Transverse colon (tissue), 4 donors: ENCODE results near the gene PSME1. TPM values are rescaled to one million over a fixed set of nuclear protein-coding genes. Genes with fewer than 3 reads are reported as not detected.

Experiments
- DNase-seq: peaks from one replicate; pipeline ENCODE4 v3.0.0-alpha.2; 2019
- H3K27ac ChIP-seq, 4 donors: fragments of 200-600 bp; sonication (generic); 2 replicates each; pipeline ENCODE4 v1.5.1; 2016 to 2018; ENCODE audit warnings: inconsistent platforms in 4 of 4
- H3K27me3 ChIP-seq: fragments of 200-600 bp; sonication (generic); 2 replicates; pipeline ENCODE4 v1.5.1; 2017; ENCODE audit warnings: inconsistent platforms
- H3K36me3 ChIP-seq, 4 donors: fragments of 200-600 bp; sonication (generic); 2 replicates each; pipeline ENCODE4 v1.5.1; 2017 to 2019; ENCODE audit warnings: inconsistent platforms in 4 of 4
- H3K4me1 ChIP-seq, 4 donors: fragments of 200-600 bp; sonication (generic); 2 replicates each; pipeline ENCODE4 v1.5.1; 2017 to 2020; ENCODE audit warnings: inconsistent platforms in 4 of 4
- H3K4me3 ChIP-seq, 4 donors: fragments of 200-600 bp; sonication (generic); 1 replicate in 1 of 4; 2 replicates in 3 of 4; pipeline versions ENCODE4 v1.5.1 to v1.6.1; 2017 to 2019; ENCODE audit warnings: inconsistent platforms in 4 of 4
- H3K9me3 ChIP-seq, 2 donors: fragments of 200-600 bp; sonication (generic); 2 replicates each; pipeline ENCODE4 v1.5.1; 2017 to 2019; ENCODE audit warnings: inconsistent platforms in 2 of 2
- CTCF ChIP-seq, 5 experiments: fragments of 200-600 bp in 3 of 5; fragments of 450-650 bp in 2 of 5; sonication (generic) in 3 of 5; IDR thresholded peaks; 1 replicate in 2 of 5; 2 replicates in 3 of 5; pipeline ENCODE4 v1.5.1; 2016 to 2017; ENCODE audit warnings: antibody characterized with exemption in 5 of 5, inconsistent platforms in 3 of 5, mild to moderate bottlenecking in 2 of 5, moderate library complexity in 1 of 5
- EP300 ChIP-seq: sonication (generic); formaldehyde crosslinking; IDR thresholded peaks from one replicate; pipeline ENCODE4 v1.6.1; 2017; ENCODE audit warnings: antibody characterized with exemption, low read depth
- POLR2A ChIP-seq: fragments of 450-650 bp; IDR thresholded peaks from one replicate; pipeline ENCODE4 v1.6.1; 2016; ENCODE audit warnings: antibody characterized with exemption, mild to moderate bottlenecking, moderate library complexity
- POLR2AphosphoS5 ChIP-seq, 3 donors: sonication (generic); formaldehyde crosslinking; IDR thresholded peaks; one replicate each; pipeline ENCODE4 v1.6.1; 2016; ENCODE audit warnings: antibody characterized with exemption in 3 of 3
- WGBS, 2 donors: methylation state at CpG; one replicate each; pipeline ENCODE4 v1.1.5; 2018; ENCODE audit warnings: low coverage in 1 of 2; 5-methylcytosine and 5-hydroxymethylcytosine counted together
- in situ Hi-C, 4 donors: fragments of 200-750 bp; cut with MboI; loops; one replicate each; pipeline versions ENCODE4 v1.15.0 to v1.15.1; 2017; ENCODE audit warnings: low sequenced_read_pairs in 3 of 4, low pct_ligation_motif_present in 1 of 4, low pct_unique_long_range_greater_than_20kb in 1 of 4
- intact Hi-C: fragments of 100-400 bp; cut with DNase I; formaldehyde crosslinking; loops from one replicate; pipeline ENCODE4 v1.15.1; 2023; ENCODE audit warnings: low total_unique reads
- small RNA-seq, 4 donors: library from RNA; depleted of rRNA; stranded (forward); fragments of <200 nt; gene quantifications; one replicate each; pipeline ENCODE3, GENCODE V24; 2016
- total RNA-seq, 4 donors: library from RNA; depleted of rRNA; stranded (reverse); fragments of >200 nt; gene quantifications; one replicate each; pipeline ENCODE4 v1.1.0, GENCODE V29; 2016

Gene PSME1
- total RNA-seq, 4 donors from 2014 or later, result 38.8 to 198 (median 132) TPM

DNA sequence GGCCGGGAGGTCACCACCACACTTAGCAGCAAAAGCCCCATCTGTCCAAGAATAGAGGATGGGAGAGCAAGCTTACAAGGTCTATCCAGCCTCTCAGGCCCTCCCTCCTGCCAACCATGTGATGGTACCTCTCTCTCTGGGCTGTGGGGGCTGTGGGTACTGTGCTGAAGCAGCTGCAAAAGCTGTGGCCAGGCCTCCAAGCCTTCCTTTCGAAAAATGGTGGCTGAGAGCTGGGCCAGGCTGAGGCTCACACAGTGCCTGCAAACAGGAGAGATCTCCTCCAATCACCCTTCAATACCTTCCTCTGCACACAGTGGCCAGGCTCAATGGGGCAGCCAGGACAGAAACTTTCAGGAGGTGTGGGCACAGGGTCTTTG lies 51.5 kb downstream of the PSME1 start:
- intact Hi-C loops, result no loop called here
- H3K27ac ChIP-seq, result peak overlapping the region in 1 of 4 donors; percentile 74
- peaks cover 12 to 20% (median 12%) of the 10 kb centered on the region in 4 donors for H3K4me1 ChIP-seq
- no peak for DNase-seq
- in situ Hi-C loops, result no loop called here
- 70% methylated on average over 2 of the region's 2 CpGs; no CpG with 5 or more reads in 1 of the 2 donors for WGBS, 2 donors
- no peak for TF ChIP-seq EP300
- no peak for TF ChIP-seq POLR2AphosphoS5 (IDR thresholded peaks at IDR 0.05)
- TF ChIP-seq CTCF (IDR thresholded peaks at IDR 0.05), result no peak
- no peak for TF ChIP-seq POLR2A
- H3K9me3 ChIP-seq, result no peaks in the 10 kb centered on the region
- peaks cover 0 to 15% (median 0%) of the 10 kb centered on the region in 4 donors for H3K36me3 ChIP-seq
- H3K27me3 ChIP-seq, result no peaks in the 10 kb centered on the region
- no peak overlapping the region for H3K4me3 ChIP-seq

Small RNAs within 50 kb of the gene (small RNA-seq; reads per million reads assigned to genes)
- 0 to 0.28 (median 0) reads per million in 4 donors for gene IPO4
- 0 to 0.12 (median 0) reads per million in 4 donors for gene IRF9
- gene RNA5SP383, result 0.18 to 1.5 (median 0.99) reads per million in 4 donors

Other genes with a start within 250 kb of the PSME1 start
- 10 to 100 TPM; 29.9 to 54.9 (median 42.6) TPM for gene DHRS4, start 182.4 kb upstream of the PSME1 start, total RNA-seq
- gene DHRS4L2, start 147.3 kb upstream of the PSME1 start, total RNA-seq, result 10 to 100 TPM; 18.1 to 38.9 (median 27.6) TPM
- gene CARMIL3, start 84.2 kb upstream of the PSME1 start, total RNA-seq, result 1 to 10 TPM in 3 of 4 donors, under 1 TPM in 1; 0.20 to 4.1 (median 3.0) TPM
- gene CPNE6, start 64.6 kb upstream of the PSME1 start, total RNA-seq, result 1 to 10 TPM in 1 of 4 donors, not detected in 3; 3.4 TPM
- 100 to 1,000 TPM in 3 of 4 donors, 10 to 100 TPM in 1; 74.4 to 238 (median 130) TPM for gene PCK2, start 41.9 kb upstream of the PSME1 start, total RNA-seq
- 100 to 1,000 TPM in 3 of 4 donors, 10 to 100 TPM in 1; 86.4 to 267 (median 198) TPM for gene DCAF11, start 21.4 kb upstream of the PSME1 start, total RNA-seq
- gene NRL, start 21.2 kb upstream of the PSME1 start, total RNA-seq, result 1 to 10 TPM in 3 of 4 donors, not detected in 1; 1.1 to 2.9 (median 1.6) TPM
- gene FITM1, start 5.5 kb upstream of the PSME1 start, total RNA-seq, result 1 to 10 TPM in 2 of 4 donors, not detected in 2; 1.4 to 1.6 TPM
- 10 to 100 TPM in 2 of 4 donors, 1 to 10 TPM in 1, not detected in 1; 2.2 to 15.4 (median 12.3) TPM for gene EMC9, start 5.4 kb downstream of the PSME1 start, total RNA-seq
- gene PSME2, start 10.4 kb downstream of the PSME1 start, total RNA-seq, result 10 to 100 TPM; 59.5 to 69.8 (median 68.5) TPM
- 100 to 1,000 TPM in 1 of 4 donors, 10 to 100 TPM in 3; 56.7 to 258 (median 71.2) TPM for gene RNF31, start 11.3 kb downstream of the PSME1 start, total RNA-seq
- gene IRF9, start 25.1 kb downstream of the PSME1 start, total RNA-seq, result 10 to 100 TPM; 44.2 to 81.9 (median 52.4) TPM
- gene REC8, start 35.9 kb downstream of the PSME1 start, total RNA-seq, result 100 to 1,000 TPM in 1 of 4 donors, 10 to 100 TPM in 3; 11.3 to 112 (median 31.2) TPM
- 10 to 100 TPM in 3 of 4 donors, 1 to 10 TPM in 1; 10.0 to 60.5 (median 37.3) TPM for gene IPO4, start 52.6 kb downstream of the PSME1 start, total RNA-seq
- 100 to 1,000 TPM in 1 of 4 donors, 10 to 100 TPM in 3; 32.9 to 127 (median 63.9) TPM for gene TM9SF1, start 59.2 kb downstream of the PSME1 start, total RNA-seq
- gene TSSK4, start 69.5 kb downstream of the PSME1 start, total RNA-seq, result not detected
- gene CHMP4A, start 77.3 kb downstream of the PSME1 start, total RNA-seq, result 10 to 100 TPM in 3 of 4 donors, 1 to 10 TPM in 1; 7.0 to 81.3 (median 59.0) TPM
- gene MDP1, start 79.9 kb downstream of the PSME1 start, total RNA-seq, result 100 to 1,000 TPM in 1 of 4 donors, 10 to 100 TPM in 3; 11.1 to 116 (median 40.2) TPM
- 100 to 1,000 TPM in 1 of 4 donors, 10 to 100 TPM in 3; 42.2 to 113 (median 69.9) TPM for gene NEDD8, start 96.2 kb downstream of the PSME1 start, total RNA-seq
- 10 to 100 TPM in 3 of 4 donors, 1 to 10 TPM in 1; 4.2 to 72.5 (median 46.3) TPM for gene GMPR2, start 96.7 kb downstream of the PSME1 start, total RNA-seq
- gene TINF2, start 106.4 kb downstream of the PSME1 start, total RNA-seq, result 100 to 1,000 TPM in 1 of 4 donors, 10 to 100 TPM in 3; 26.9 to 120 (median 42.2) TPM
- gene TGM1, start 127.0 kb downstream of the PSME1 start, total RNA-seq, result 10 to 100 TPM in 1 of 4 donors, 1 to 10 TPM in 2, not detected in 1; 1.4 to 96.5 (median 2.2) TPM
- 100 to 1,000 TPM in 1 of 4 donors, 10 to 100 TPM in 3; 47.3 to 227 (median 53.0) TPM for gene RABGGTA, start 135.4 kb downstream of the PSME1 start, total RNA-seq
- 100 to 1,000 TPM in 1 of 4 donors, 10 to 100 TPM in 3; 84.2 to 106 (median 94.6) TPM for gene DHRS1, start 163.6 kb downstream of the PSME1 start, total RNA-seq
- gene NOP9, start 163.7 kb downstream of the PSME1 start, total RNA-seq, result 10 to 100 TPM; 18.8 to 20.9 (median 19.3) TPM
- 100 to 1,000 TPM in 1 of 4 donors, 10 to 100 TPM in 2, 1 to 10 TPM in 1; 6.7 to 168 (median 23.6) TPM for gene CIDEB, start 171.8 kb downstream of the PSME1 start, total RNA-seq
- 10 to 100 TPM in 1 of 4 donors, 1 to 10 TPM in 3; 4.4 to 81.5 (median 7.1) TPM for gene LTB4R2, start 173.9 kb downstream of the PSME1 start, total RNA-seq
- gene LTB4R, start 175.3 kb downstream of the PSME1 start, total RNA-seq, result 1 to 10 TPM; 1.1 to 8.3 (median 6.2) TPM
- 10 to 100 TPM in 3 of 4 donors, 1 to 10 TPM in 1; 7.9 to 74.8 (median 21.3) TPM for gene ADCY4, start 198.9 kb downstream of the PSME1 start, total RNA-seq
- gene RIPK3, start 203.8 kb downstream of the PSME1 start, total RNA-seq, result 100 to 1,000 TPM in 1 of 4 donors, 10 to 100 TPM in 3; 19.3 to 156 (median 53.6) TPM
- gene NFATC4, start 232.0 kb downstream of the PSME1 start, total RNA-seq, result 10 to 100 TPM; 13.4 to 58.0 (median 20.9) TPM